GM19395 (cell line): Measurements from ENCODE around the gene TMEM30B.
"Not testable (repeated sequence)": the region's sequence is repeated elsewhere in the genome, so short reads cannot be mapped to it uniquely, and the experiment has no call there.

Experiments
- ATAC-seq: cut with Tn5 transposase; IDR thresholded peaks from one replicate; pipeline ENCODE4 v1.9.1; 2021; ENCODE audit warnings: mild to moderate bottlenecking, moderate library complexity; ENCODE audit not compliant: unreplicated experiment

The TMEM30B gene

GRCh38 chr14:61281186-61281947 is at the start of gene TMEM30B:
TMEM30B (minus strand) TSS chr14:61281338; CDS start chr14:61281147, 191 bp downstream.
- no peak for ATAC-seq

GRCh38 chr14:61330511-61330910 is 49.4 kb upstream of the TMEM30B start:
- no peak for ATAC-seq

- no peak for ATAC-seq
Measured at GRCh38 chr14:61329478-61330051, 48.4 kb upstream of the TMEM30B start.

- no peak for ATAC-seq
Measured at GRCh38 chr14:61328626-61329262, 47.6 kb upstream of the TMEM30B start.

GRCh38 chr14:61326847-61327246 is 45.7 kb upstream of the TMEM30B start:
- no peak for ATAC-seq

GRCh38 chr14:61326146-61326545 is 45.0 kb upstream of the TMEM30B start:
- no peak for ATAC-seq

GRCh38 chr14:61325166-61325565 is 44.0 kb upstream of the TMEM30B start:
- ATAC-seq = no peak

GRCh38 chr14:61323970-61324369 is 42.8 kb upstream of the TMEM30B start:
- ATAC-seq = no peak

- no peak for ATAC-seq
Measured at GRCh38 chr14:61322799-61323290, 41.7 kb upstream of the TMEM30B start.

- peak; percentile 9 for ATAC-seq
Measured at GRCh38 chr14:61322011-61322798, 41.1 kb upstream of the TMEM30B start.

- ATAC-seq = peak; percentile 62
Measured at GRCh38 chr14:61321385-61322010, 40.4 kb upstream of the TMEM30B start, which contains the start of gene PRKCH. PRKCH (plus strand) TSS chr14:61321579; CDS start chr14:61322102, 523 bp downstream.

- no peak for ATAC-seq
Measured at GRCh38 chr14:61320806-61321384, 39.8 kb upstream of the TMEM30B start.

- not testable (repeated sequence) for ATAC-seq
Measured at GRCh38 chr14:61320170-61320569, 39.0 kb upstream of the TMEM30B start.

GRCh38 chr14:61319706-61320105 is 38.6 kb upstream of the TMEM30B start:
- no peak for ATAC-seq

GRCh38 chr14:61319086-61319485 is 37.9 kb upstream of the TMEM30B start:
- ATAC-seq = no peak

GRCh38 chr14:61315313-61315712 is 34.2 kb upstream of the TMEM30B start:
- no peak for ATAC-seq

GRCh38 chr14:61308701-61309100 is 27.6 kb upstream of the TMEM30B start:
- not testable (repeated sequence) for ATAC-seq

- no peak for ATAC-seq
Measured at GRCh38 chr14:61308198-61308597, 27.1 kb upstream of the TMEM30B start.

GRCh38 chr14:61304688-61305087 is 23.6 kb upstream of the TMEM30B start:
- ATAC-seq = no peak

GRCh38 chr14:61300754-61301153 is 19.6 kb upstream of the TMEM30B start:
- no peak for ATAC-seq
